HepG2 (cell line): ENCODE measurements around the gene VAMP4. TPM values are rescaled to one million over a fixed set of nuclear protein-coding genes. Genes with fewer than 3 reads are reported as not detected.
A peak's percentile ranks its signal among the peaks of the same experiment; 100 is the strongest.

Source experiments
- AGO2 ChIP-seq: fragments of 200-400 bp; formaldehyde crosslinking; optimal IDR thresholded peaks from 2 replicates; pipeline ENCODE3; 2017; ENCODE audit warnings: mild to moderate bottlenecking, low read depth, low read length, moderate library complexity
- AHR ChIP-seq: IDR thresholded peaks from 2 replicates; pipeline ENCODE4 v1.6.1; 2018; ENCODE audit warnings: missing genetic modification reagents, missing compliant biosample characterization
- ASH2L ChIP-seq: fragments of 300-600, 200-600 bp; sonication (generic); IDR thresholded peaks from 2 replicates; pipeline ENCODE4 v1.7.0; 2017; ENCODE audit warnings: low read depth, mild to moderate bottlenecking, moderate library complexity, mixed read lengths, low read length; ENCODE audit not compliant: insufficient read length
- CBFB ChIP-seq: sonication (generic); formaldehyde crosslinking; IDR thresholded peaks from 2 replicates; pipeline ENCODE4 v1.4.0; 2020; ENCODE audit warnings: missing genetic modification reagents
- CBX2 ChIP-seq, 2 experiments: fragments of 200-600 bp in 1 of 2; sonication (generic); formaldehyde crosslinking in 1 of 2; IDR thresholded peaks; 2 replicates each; pipeline versions ENCODE4 v1.7.0 to v1.8.1; 2018 to 2022; ENCODE audit warnings: low read depth in 2 of 2, low read length in 1 of 2, mild to moderate bottlenecking in 1 of 2, missing genetic modification reagents in 1 of 2
- E2F2 ChIP-seq: sonication (generic); formaldehyde crosslinking; IDR thresholded peaks from 2 replicates; pipeline ENCODE4 v1.4.0; 2020; ENCODE audit warnings: missing genetic modification reagents, borderline replicate concordance
- KLF13 ChIP-seq: sonication (generic); formaldehyde crosslinking; IDR thresholded peaks from 2 replicates; pipeline ENCODE4 v1.4.0; 2020; ENCODE audit warnings: mild to moderate bottlenecking, missing genetic modification reagents
- MAFF ChIP-seq: IDR thresholded peaks from 2 replicates; pipeline ENCODE4 v1.6.1; 2011; ENCODE audit warnings: low read depth, low read length, improper control_type of control experiment
- PBX2 ChIP-seq: IDR thresholded peaks from 2 replicates; pipeline ENCODE4 v1.6.1; 2016; ENCODE audit warnings: control low read depth
- RARA ChIP-seq: IDR thresholded peaks from 2 replicates; pipeline ENCODE4 v1.6.1; 2016; ENCODE audit warnings: missing genetic modification reagents, missing compliant biosample characterization
- RARG ChIP-seq: sonication (generic); formaldehyde crosslinking; IDR thresholded peaks from 2 replicates; pipeline ENCODE4 v1.4.0; 2020; ENCODE audit warnings: low read depth, mild to moderate bottlenecking, missing genetic modification reagents
- SMAD9 ChIP-seq: sonication (generic); formaldehyde crosslinking; IDR thresholded peaks from 2 replicates; pipeline ENCODE4 v1.5.1; 2020; ENCODE audit warnings: mild to moderate bottlenecking, missing genetic modification reagents
- ZNF816 ChIP-seq: sonication (generic); formaldehyde crosslinking; IDR thresholded peaks from 2 replicates; pipeline ENCODE4 v1.8.0; 2022; ENCODE audit warnings: missing genetic modification reagents, mild to moderate bottlenecking, borderline replicate concordance
- ZNF850 ChIP-seq: sonication (generic); formaldehyde crosslinking; conservative IDR thresholded peaks from 2 replicates; pipeline ENCODE4 v1.9.0; 2021; ENCODE audit warnings: mild to moderate bottlenecking, missing genetic modification reagents
- polyA plus RNA-seq, 8 experiments: library from polyadenylated mRNA; depleted of rRNA in 3 of 8; stranded (reverse) in 7 of 8; unstranded in 1 of 8; fragments of >200 nt; fragmentation: Illumina TruSeq in 4 of 8; extraction: Trizol in 4 of 8; gene quantifications; 2 replicates each; pipeline versions ENCODE4 v1.2.1 to v1.2.3, GENCODE V29; 2011 to 2016; ENCODE audit warnings: low read depth in 4 of 8, missing spikeins in 1 of 8, mixed read lengths in 1 of 8; ENCODE audit not compliant: insufficient read depth in 1 of 8
- total RNA-seq, 5 experiments: library from RNA; depleted of rRNA; stranded (reverse); fragments of >200 nt; fragmentation: Illumina TruSeq; extraction: Trizol; gene quantifications; 2 replicates each; pipeline ENCODE4 v1.2.3, GENCODE V29; 2016; ENCODE audit warnings: low read depth in 1 of 5
- TF ChIP-seq, protein P1 (sequence below): sonication (generic); formaldehyde crosslinking; IDR thresholded peaks from 2 replicates; pipeline ENCODE4 v1.4.0; 2020; ENCODE audit warnings: missing genetic modification reagents, borderline replicate concordance
- TF ChIP-seq, protein P2 (sequence below): sonication (generic); formaldehyde crosslinking; IDR thresholded peaks from 2 replicates; pipeline ENCODE4 v1.4.0; 2020; ENCODE audit warnings: low read depth, mild to moderate bottlenecking, missing genetic modification reagents
- TF ChIP-seq, protein P3 (sequence below): sonication (generic); formaldehyde crosslinking; IDR thresholded peaks from 2 replicates; pipeline ENCODE4 v1.8.0; 2022; ENCODE audit warnings: mild to moderate bottlenecking, missing genetic modification reagents; ENCODE audit not compliant: insufficient replicate concordance
- TF ChIP-seq, protein P4 (sequence below): sonication (generic); formaldehyde crosslinking; IDR thresholded peaks from 2 replicates; pipeline ENCODE4 v1.8.1; 2023; ENCODE audit warnings: mild to moderate bottlenecking, inconsistent platforms, moderate library complexity, missing genetic modification reagents, borderline replicate concordance

VAMP4 gene
- total and polyA plus RNA-seq, 2 of the 13 experiments (the other 11 are each of a cell fraction or from before 2014, with no cell fraction given): 1.4 to 2.0 TPM

DNA sequence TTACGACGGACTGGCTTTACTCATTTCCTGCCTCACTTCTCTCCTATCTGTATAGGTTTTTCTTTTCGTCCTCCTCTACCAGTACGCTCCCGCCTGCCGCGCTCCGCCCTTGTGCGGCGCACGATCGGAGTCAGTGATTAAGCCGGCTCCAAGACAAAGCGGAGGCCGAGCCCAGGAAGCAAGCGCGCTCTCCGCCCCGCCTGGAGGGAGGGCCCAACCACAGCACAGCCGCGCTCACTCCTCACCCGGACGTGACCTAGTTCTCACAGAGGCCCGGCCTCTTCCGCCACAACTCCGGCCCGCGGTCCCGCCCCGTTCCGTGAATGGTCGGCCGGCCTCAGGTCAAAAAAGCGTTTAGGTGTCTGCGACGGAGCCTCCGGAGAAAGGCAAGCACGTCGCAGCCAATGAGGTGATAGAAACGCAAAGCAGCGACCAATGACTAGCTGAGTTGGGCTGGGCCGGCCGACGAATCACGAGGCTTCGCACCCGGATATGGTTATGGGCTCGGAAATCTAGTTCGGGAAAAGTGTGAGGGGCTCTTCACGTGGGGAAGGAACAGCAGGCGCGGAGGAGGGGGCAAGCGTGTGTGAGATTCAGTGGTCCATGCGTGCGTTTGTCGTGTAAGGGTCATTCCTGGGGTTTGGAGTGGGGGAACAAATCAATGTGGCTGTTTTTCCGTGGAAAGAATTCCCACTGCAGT, 39.5 kb upstream of the VAMP4 start, which contains the start of gene METTL13 (continued):
- no peak for TF ChIP-seq ZNF816
- TF ChIP-seq, protein P1, sequence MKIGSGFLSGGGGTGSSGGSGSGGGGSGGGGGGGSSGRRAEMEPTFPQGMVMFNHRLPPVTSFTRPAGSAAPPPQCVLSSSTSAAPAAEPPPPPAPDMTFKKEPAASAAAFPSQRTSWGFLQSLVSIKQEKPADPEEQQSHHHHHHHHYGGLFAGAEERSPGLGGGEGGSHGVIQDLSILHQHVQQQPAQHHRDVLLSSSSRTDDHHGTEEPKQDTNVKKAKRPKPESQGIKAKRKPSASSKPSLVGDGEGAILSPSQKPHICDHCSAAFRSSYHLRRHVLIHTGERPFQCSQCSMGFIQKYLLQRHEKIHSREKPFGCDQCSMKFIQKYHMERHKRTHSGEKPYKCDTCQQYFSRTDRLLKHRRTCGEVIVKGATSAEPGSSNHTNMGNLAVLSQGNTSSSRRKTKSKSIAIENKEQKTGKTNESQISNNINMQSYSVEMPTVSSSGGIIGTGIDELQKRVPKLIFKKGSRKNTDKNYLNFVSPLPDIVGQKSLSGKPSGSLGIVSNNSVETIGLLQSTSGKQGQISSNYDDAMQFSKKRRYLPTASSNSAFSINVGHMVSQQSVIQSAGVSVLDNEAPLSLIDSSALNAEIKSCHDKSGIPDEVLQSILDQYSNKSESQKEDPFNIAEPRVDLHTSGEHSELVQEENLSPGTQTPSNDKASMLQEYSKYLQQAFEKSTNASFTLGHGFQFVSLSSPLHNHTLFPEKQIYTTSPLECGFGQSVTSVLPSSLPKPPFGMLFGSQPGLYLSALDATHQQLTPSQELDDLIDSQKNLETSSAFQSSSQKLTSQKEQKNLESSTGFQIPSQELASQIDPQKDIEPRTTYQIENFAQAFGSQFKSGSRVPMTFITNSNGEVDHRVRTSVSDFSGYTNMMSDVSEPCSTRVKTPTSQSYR (CRISPR knock-in tag): peak; percentile 45; the same call in 1 of the 2 replicates
- TF ChIP-seq, protein P2, sequence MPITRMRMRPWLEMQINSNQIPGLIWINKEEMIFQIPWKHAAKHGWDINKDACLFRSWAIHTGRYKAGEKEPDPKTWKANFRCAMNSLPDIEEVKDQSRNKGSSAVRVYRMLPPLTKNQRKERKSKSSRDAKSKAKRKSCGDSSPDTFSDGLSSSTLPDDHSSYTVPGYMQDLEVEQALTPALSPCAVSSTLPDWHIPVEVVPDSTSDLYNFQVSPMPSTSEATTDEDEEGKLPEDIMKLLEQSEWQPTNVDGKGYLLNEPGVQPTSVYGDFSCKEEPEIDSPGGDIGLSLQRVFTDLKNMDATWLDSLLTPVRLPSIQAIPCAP (CRISPR knock-in tag): no peak
- TF ChIP-seq, protein P3, sequence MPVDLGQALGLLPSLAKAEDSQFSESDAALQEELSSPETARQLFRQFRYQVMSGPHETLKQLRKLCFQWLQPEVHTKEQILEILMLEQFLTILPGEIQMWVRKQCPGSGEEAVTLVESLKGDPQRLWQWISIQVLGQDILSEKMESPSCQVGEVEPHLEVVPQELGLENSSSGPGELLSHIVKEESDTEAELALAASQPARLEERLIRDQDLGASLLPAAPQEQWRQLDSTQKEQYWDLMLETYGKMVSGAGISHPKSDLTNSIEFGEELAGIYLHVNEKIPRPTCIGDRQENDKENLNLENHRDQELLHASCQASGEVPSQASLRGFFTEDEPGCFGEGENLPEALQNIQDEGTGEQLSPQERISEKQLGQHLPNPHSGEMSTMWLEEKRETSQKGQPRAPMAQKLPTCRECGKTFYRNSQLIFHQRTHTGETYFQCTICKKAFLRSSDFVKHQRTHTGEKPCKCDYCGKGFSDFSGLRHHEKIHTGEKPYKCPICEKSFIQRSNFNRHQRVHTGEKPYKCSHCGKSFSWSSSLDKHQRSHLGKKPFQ (CRISPR knock-in tag): peak; percentile 61
- no peak for TF ChIP-seq E2F2 (CRISPR knock-in tag)
- TF ChIP-seq, protein P4, sequence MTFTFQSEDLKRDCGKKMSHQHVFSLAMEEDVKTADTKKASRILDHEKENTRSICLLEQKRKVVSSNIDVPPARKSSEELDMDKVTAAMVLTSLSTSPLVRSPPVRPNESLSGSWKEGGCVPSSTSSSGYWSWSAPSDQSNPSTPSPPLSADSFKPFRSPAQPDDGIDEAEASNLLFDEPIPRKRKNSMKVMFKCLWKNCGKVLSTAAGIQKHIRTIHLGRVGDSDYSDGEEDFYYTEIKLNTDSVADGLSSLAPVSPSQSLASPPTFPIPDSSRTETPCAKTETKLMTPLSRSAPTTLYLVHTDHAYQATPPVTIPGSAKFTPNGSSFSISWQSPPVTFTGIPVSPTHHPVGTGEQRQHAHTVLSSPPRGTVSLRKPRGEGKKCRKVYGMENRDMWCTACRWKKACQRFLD: 0 out of 2 replicates have a peak, but pooled peaks have one; percentile 20
- no peak for TF ChIP-seq CBX2 (IDR thresholded peaks at IDR 0.05; ENCODE audit: low read depth, low read length)
- no peak for TF ChIP-seq CBX2 (CRISPR knock-in tag; IDR thresholded peaks at IDR 0.05; ENCODE audit: low read depth)
- TF ChIP-seq MAFF: no peak
- TF ChIP-seq ASH2L: peak; percentile 84
- TF ChIP-seq RARA: peak; percentile 62
- TF ChIP-seq RARG: no peak
- no peak for TF ChIP-seq SMAD9 (CRISPR knock-in tag)
- TF ChIP-seq AHR (CRISPR knock-in tag): no peak
- TF ChIP-seq KLF13 (CRISPR knock-in tag): no peak
- no peak for TF ChIP-seq AGO2
- no peak for TF ChIP-seq PBX2 (CRISPR knock-in tag)
- no peak for TF ChIP-seq ZNF850 (CRISPR knock-in tag)
- 0 out of 2 replicates have a peak, but pooled peaks have one; percentile 49 for TF ChIP-seq CBFB (CRISPR knock-in tag)
